ENCODE measurements around the gene DCUN1D5.

DCUN1D5 gene

DNA sequence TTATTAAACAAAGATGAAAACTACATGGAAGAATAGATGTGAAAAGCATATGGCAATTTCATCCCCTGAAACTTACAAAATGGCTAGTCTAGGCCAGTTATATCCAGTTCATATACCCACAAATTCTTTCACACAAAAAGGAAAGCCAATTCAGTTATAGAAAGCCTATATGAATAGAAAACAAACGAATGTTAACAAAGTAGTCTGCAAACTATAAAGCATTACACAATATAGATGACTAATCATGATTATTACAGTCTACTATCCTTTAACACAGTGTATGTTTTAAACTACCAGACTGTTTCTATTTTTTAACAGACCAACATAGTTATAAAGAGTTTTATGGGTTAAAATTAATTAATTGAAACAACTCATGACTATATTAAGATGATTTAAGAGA is 12.1 kb downstream of the DCUN1D5 start:
- Histone ChIP-seq H3K9me3 (ENCODE audit: insufficient read depth, low read length, severe bottlenecking) (no peaks in the 10 kb centered on the region), H3K4me1 (ENCODE audit: insufficient read depth, low read length) (no peaks in the 10 kb centered on the region), H3K27me3 (ENCODE audit: insufficient read depth, low read length, poor library complexity) (no peaks in the 10 kb centered on the region), H3K27ac (ENCODE audit: low read length) (no peak overlapping the region), H3K4me3 (ENCODE audit: low read depth in 1 of 2, low read length in 2 of 2) (no peak overlapping the region), H3K9ac (ENCODE audit: low read depth, low read length) (no peak overlapping the region), H2AFZ (ENCODE audit: low read depth, low read length) (no peak overlapping the region), H3K79me2 (ENCODE audit: insufficient read depth, low read length) (peaks cover 28% of the 10 kb centered on the region), H3K36me3 (ENCODE audit: insufficient read depth, low read length) (peaks cover 77% of the 10 kb centered on the region), H3K4me2 (ENCODE audit: insufficient read depth, low read length) (no peak overlapping the region), H4K20me1 (ENCODE audit: insufficient read depth, low read length) (peaks cover under 1% of the 10 kb centered on the region; the same call in 1 of the 2 replicates)
- ATAC-seq (ENCODE audit: insufficient read depth, low read depth) (no peak), DNase-seq (no peak)
- TF ChIP-seq, protein P1, sequence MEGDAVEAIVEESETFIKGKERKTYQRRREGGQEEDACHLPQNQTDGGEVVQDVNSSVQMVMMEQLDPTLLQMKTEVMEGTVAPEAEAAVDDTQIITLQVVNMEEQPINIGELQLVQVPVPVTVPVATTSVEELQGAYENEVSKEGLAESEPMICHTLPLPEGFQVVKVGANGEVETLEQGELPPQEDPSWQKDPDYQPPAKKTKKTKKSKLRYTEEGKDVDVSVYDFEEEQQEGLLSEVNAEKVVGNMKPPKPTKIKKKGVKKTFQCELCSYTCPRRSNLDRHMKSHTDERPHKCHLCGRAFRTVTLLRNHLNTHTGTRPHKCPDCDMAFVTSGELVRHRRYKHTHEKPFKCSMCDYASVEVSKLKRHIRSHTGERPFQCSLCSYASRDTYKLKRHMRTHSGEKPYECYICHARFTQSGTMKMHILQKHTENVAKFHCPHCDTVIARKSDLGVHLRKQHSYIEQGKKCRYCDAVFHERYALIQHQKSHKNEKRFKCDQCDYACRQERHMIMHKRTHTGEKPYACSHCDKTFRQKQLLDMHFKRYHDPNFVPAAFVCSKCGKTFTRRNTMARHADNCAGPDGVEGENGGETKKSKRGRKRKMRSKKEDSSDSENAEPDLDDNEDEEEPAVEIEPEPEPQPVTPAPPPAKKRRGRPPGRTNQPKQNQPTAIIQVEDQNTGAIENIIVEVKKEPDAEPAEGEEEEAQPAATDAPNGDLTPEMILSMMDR (IDR thresholded peaks at IDR 0.05; ENCODE audit: borderline replicate concordance, extremely low read depth, low read length, poor library complexity, severe bottlenecking): no peak

DNA sequence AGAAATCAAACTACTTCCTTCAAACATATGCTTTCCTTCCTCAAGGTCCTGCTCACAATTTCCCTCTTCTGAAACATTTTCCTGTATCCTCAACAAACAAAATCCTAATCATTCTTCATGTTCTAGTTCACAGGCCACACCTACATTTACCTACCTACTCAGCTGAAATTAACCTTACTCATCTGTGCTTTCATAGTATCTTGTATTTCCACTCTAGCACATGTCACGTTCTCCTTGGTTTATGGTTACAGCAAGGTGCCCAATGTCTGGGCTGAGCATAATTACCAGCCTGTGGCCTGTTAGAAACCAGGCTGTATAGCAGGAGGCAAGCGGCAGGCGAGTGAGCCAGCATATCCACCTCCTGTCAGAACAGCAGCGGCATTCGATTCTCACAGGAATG is 13.2 kb downstream of the DCUN1D5 start:
- DNase-seq: no peak
- H3K4me1 ChIP-seq (ENCODE audit: insufficient read depth, low read length): no peaks in the 10 kb centered on the region
- H3K27ac ChIP-seq (ENCODE audit: low read length): no peak overlapping the region
- no peak overlapping the region for H3K9ac ChIP-seq (ENCODE audit: low read depth, low read length)
- TF ChIP-seq, protein P1 (IDR thresholded peaks at IDR 0.05; ENCODE audit: borderline replicate concordance, extremely low read depth, low read length, poor library complexity, severe bottlenecking): no peak
- no peaks in the 10 kb centered on the region for H3K27me3 ChIP-seq (ENCODE audit: insufficient read depth, low read length, poor library complexity)
- no peaks in the 10 kb centered on the region for H4K20me1 ChIP-seq (ENCODE audit: insufficient read depth, low read length)
- peaks cover 18% of the 10 kb centered on the region for H3K79me2 ChIP-seq (ENCODE audit: insufficient read depth, low read length)
- H3K36me3 ChIP-seq (ENCODE audit: insufficient read depth, low read length): peaks cover 71% of the 10 kb centered on the region
- ATAC-seq (ENCODE audit: insufficient read depth, low read depth): no peak
- no peak overlapping the region for H3K4me3 ChIP-seq (ENCODE audit: low read depth in 1 of 2, low read length in 2 of 2)
- no peaks in the 10 kb centered on the region for H3K9me3 ChIP-seq (ENCODE audit: insufficient read depth, low read length, severe bottlenecking)
- no peak overlapping the region for H2AFZ ChIP-seq (ENCODE audit: low read depth, low read length)
- no peak overlapping the region for H3K4me2 ChIP-seq (ENCODE audit: insufficient read depth, low read length)

DNA sequence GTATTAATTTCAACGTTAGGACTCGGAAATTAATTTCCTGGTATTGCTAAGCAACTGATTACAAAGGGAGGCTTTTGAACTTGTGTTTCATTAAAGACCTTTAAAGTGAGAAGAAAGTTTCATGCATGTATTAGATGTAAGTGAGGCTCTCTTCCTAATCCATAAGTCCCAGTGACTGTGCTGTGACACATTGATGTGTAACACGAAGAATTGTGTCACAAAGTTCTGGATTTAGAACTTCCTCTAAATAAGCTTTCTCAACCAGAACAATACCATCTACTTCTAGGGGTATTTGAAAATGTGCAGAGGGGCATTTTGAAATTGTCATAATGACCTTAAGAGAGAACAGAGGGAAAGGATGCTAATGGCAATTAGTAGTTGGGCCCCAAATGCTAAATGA is 14.4 kb downstream of the DCUN1D5 start:
- H3K79me2 ChIP-seq (ENCODE audit: insufficient read depth, low read length): peaks cover 12% of the 10 kb centered on the region
- DNase-seq: no peak

DNA sequence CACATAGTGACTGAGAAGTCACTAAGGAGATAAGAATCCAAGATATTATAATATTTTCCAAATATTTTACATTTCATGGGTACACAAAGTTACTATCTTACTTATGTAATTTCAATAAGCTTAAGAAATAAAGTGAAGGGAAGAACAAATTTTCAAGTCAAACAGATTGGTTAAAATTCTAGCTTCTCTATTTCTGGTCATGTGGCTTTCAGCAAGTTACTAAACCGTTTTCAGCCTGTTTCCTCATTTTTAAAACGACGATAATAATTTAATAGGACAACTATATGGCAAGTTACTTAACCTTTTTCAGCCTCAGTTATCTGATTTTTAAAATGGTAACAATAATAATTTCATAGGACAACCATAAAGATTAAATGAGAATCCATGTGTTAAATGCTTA is 15.6 kb downstream of the DCUN1D5 start:
- no peaks in the 10 kb centered on the region for H3K9me3 ChIP-seq (ENCODE audit: insufficient read depth, low read length, severe bottlenecking)
- no peaks in the 10 kb centered on the region for H3K27me3 ChIP-seq (ENCODE audit: insufficient read depth, low read length, poor library complexity)
- peaks cover 12% of the 10 kb centered on the region for H3K79me2 ChIP-seq (ENCODE audit: insufficient read depth, low read length)
- H4K20me1 ChIP-seq (ENCODE audit: insufficient read depth, low read length): no peaks in the 10 kb centered on the region
- no peak for ATAC-seq (ENCODE audit: insufficient read depth, low read depth)
- H3K36me3 ChIP-seq (ENCODE audit: insufficient read depth, low read length): peaks cover 52% of the 10 kb centered on the region
- TF ChIP-seq EZH2 (IDR thresholded peaks at IDR 0.05; ENCODE audit: borderline replicate concordance, low read depth, low read length, severe bottlenecking): no peak
- TF ChIP-seq, protein P1 (IDR thresholded peaks at IDR 0.05; ENCODE audit: borderline replicate concordance, extremely low read depth, low read length, poor library complexity, severe bottlenecking): no peak
- DNase-seq: no peak
- no peak overlapping the region for H3K27ac ChIP-seq (ENCODE audit: low read length)
- H3K4me1 ChIP-seq (ENCODE audit: insufficient read depth, low read length): no peaks in the 10 kb centered on the region
- H2AFZ ChIP-seq (ENCODE audit: low read depth, low read length): no peak overlapping the region
- no peak overlapping the region for H3K4me3 ChIP-seq (ENCODE audit: low read depth in 1 of 2, low read length in 2 of 2)
- H3K4me2 ChIP-seq (ENCODE audit: insufficient read depth, low read length): no peak overlapping the region
- H3K9ac ChIP-seq (ENCODE audit: low read depth, low read length): no peak overlapping the region

More for the DNA sequence above, 14.4 kb downstream of the DCUN1D5 start:
- H3K9me3 ChIP-seq (ENCODE audit: insufficient read depth, low read length, severe bottlenecking): no peaks in the 10 kb centered on the region
- TF ChIP-seq EZH2 (IDR thresholded peaks at IDR 0.05; ENCODE audit: borderline replicate concordance, low read depth, low read length, severe bottlenecking): no peak
- TF ChIP-seq, protein P1 (IDR thresholded peaks at IDR 0.05; ENCODE audit: borderline replicate concordance, extremely low read depth, low read length, poor library complexity, severe bottlenecking): no peak
- no peak overlapping the region for H3K4me2 ChIP-seq (ENCODE audit: insufficient read depth, low read length)
- no peak overlapping the region for H3K4me3 ChIP-seq (ENCODE audit: low read depth in 1 of 2, low read length in 2 of 2)
- H3K9ac ChIP-seq (ENCODE audit: low read depth, low read length): no peak overlapping the region
- ATAC-seq (ENCODE audit: insufficient read depth, low read depth): no peak
- H4K20me1 ChIP-seq (ENCODE audit: insufficient read depth, low read length): no peaks in the 10 kb centered on the region
- H2AFZ ChIP-seq (ENCODE audit: low read depth, low read length): no peak overlapping the region
- no peaks in the 10 kb centered on the region for H3K4me1 ChIP-seq (ENCODE audit: insufficient read depth, low read length)
- peaks cover 64% of the 10 kb centered on the region for H3K36me3 ChIP-seq (ENCODE audit: insufficient read depth, low read length)
- no peak overlapping the region for H3K27ac ChIP-seq (ENCODE audit: low read length)
- H3K27me3 ChIP-seq (ENCODE audit: insufficient read depth, low read length, poor library complexity): no peaks in the 10 kb centered on the region

Data from DND-41 (cell line).